ENCODE measurements around the gene APOBEC3H. TPM values are rescaled to one million over a fixed set of nuclear protein-coding genes. Genes with fewer than 3 reads are reported as not detected.

APOBEC3H gene
- total RNA-seq, 1 donor from 2014 or later, result not detected

DNA sequence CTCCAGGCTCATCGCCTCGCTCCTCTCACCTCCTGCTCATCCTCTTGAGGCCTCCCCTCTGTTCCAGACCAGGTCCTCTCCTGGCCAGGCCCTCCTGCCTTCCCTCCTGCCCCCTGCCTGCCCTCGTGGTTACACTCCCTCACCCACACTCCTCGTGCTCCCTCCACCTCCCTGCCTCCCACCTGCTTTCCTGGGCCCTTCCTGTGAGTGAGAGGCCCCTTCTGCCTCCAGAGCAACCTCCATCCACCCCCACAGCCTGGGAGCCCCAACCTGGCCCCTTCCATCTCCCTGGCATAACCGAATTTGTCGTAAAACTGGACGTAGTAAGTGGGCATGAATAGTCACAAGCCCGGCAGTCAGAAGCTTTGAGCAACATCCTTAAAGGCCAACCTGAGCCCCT lies 15.4 kb upstream of the APOBEC3H start:
- peaks cover 3% of the 10 kb centered on the region for H3K4me1 Mint-ChIP-seq (ENCODE audit: low read depth)

DNA sequence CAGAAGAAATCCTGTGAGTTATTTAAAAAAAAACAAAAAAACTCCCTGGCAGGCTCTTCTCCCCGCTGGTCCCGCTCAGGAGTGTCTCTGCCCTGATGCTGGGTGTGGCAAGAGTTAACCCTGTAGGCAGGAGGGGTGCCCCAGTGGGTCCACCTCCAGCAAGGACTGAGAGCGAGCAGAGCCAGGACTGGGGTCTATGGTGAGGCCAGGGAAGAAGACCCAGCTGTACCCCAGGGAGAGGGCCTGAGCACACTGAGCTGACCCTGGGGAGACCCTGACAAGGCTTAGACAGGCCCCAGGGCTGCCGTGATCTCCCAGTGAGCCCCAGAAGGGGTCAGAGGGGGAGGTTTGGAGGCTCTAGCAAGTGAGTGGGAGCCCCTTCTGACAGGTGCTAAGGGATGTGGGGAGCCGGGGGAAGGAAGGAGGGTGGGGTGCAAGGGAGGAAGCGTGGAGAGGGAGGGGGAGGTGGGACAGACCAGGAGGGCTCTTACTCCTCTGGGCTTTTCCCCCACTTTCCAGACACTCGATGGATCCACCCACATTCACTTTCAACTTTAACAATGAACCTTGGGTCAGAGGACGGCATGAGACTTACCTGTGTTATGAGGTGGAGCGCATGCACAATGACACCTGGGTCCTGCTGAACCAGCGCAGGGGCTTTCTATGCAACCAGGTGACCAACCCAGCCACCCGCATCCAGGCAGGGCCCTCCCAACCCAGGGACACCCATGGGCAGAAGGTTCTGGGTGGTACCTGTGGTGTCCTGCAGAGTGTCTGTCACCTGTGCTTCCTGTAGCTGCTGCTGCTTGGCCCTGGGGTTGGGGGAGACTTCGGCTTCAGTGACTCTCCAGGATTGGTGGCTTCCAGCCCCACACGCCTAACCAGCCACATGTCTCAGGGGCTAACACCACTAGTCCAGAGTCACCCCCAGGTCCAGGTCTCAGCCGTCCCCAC lies 13.6 kb upstream of the APOBEC3H start:
- DNase-seq (ENCODE audit: low spot score), result no peak
- Mint-ChIP-seq H3K36me3 (ENCODE audit: low read depth) (no peaks in the 10 kb centered on the region), H3K4me1 (ENCODE audit: low read depth) (no peaks in the 10 kb centered on the region), H3K27me3 (ENCODE audit: low read depth) (peaks cover 4% of the 10 kb centered on the region), H3K9me3 (ENCODE audit: low read depth) (no peaks in the 10 kb centered on the region), H3K4me3 (ENCODE audit: unreplicated experiment) (no peak overlapping the region), H3K27ac (ENCODE audit: unreplicated experiment) (no peak overlapping the region)
- TF ChIP-seq, protein P1, sequence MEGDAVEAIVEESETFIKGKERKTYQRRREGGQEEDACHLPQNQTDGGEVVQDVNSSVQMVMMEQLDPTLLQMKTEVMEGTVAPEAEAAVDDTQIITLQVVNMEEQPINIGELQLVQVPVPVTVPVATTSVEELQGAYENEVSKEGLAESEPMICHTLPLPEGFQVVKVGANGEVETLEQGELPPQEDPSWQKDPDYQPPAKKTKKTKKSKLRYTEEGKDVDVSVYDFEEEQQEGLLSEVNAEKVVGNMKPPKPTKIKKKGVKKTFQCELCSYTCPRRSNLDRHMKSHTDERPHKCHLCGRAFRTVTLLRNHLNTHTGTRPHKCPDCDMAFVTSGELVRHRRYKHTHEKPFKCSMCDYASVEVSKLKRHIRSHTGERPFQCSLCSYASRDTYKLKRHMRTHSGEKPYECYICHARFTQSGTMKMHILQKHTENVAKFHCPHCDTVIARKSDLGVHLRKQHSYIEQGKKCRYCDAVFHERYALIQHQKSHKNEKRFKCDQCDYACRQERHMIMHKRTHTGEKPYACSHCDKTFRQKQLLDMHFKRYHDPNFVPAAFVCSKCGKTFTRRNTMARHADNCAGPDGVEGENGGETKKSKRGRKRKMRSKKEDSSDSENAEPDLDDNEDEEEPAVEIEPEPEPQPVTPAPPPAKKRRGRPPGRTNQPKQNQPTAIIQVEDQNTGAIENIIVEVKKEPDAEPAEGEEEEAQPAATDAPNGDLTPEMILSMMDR (IDR thresholded peaks at IDR 0.05), result no peak

More for the DNA sequence above, 15.4 kb upstream of the APOBEC3H start:
- Mint-ChIP-seq H3K9me3 (ENCODE audit: low read depth) (no peaks in the 10 kb centered on the region), H3K36me3 (ENCODE audit: low read depth) (no peaks in the 10 kb centered on the region), H3K27ac (ENCODE audit: unreplicated experiment) (no peak overlapping the region), H3K4me3 (ENCODE audit: unreplicated experiment) (no peak overlapping the region), H3K27me3 (ENCODE audit: low read depth) (peaks cover 4% of the 10 kb centered on the region)
- TF ChIP-seq, protein P1 (IDR thresholded peaks at IDR 0.05), result no peak
- no peak for DNase-seq (ENCODE audit: low spot score)

DNA sequence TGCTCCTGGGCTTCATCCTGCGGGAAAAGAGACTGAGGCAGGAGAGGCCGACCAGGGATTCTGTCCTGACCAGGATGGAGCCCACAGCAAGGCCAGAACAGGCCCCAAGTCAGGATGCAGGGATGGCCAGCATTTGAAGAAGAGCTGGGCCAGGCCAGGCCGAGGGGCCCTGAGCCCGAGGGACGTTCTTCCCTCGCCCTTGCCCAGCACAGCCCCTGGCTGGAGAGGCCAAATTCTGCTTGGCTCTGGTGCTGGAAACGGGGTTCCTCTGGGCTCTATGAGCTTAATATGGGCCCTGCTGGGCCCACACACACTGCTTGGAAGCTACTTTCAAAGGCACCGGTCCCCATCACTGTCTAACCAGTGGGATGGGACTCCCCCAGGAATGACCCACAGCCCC lies 12.4 kb upstream of the APOBEC3H start:
- H3K27ac Mint-ChIP-seq (ENCODE audit: unreplicated experiment), result no peak overlapping the region
- H3K4me3 Mint-ChIP-seq (ENCODE audit: unreplicated experiment), result no peak overlapping the region
- H3K27me3 Mint-ChIP-seq (ENCODE audit: low read depth), result peaks cover 4% of the 10 kb centered on the region
- no peaks in the 10 kb centered on the region for H3K4me1 Mint-ChIP-seq (ENCODE audit: low read depth)
- TF ChIP-seq, protein P1 (IDR thresholded peaks at IDR 0.05), result no peak
- no peaks in the 10 kb centered on the region for H3K36me3 Mint-ChIP-seq (ENCODE audit: low read depth)
- DNase-seq (ENCODE audit: low spot score), result no peak
- H3K9me3 Mint-ChIP-seq (ENCODE audit: low read depth), result no peaks in the 10 kb centered on the region

DNA sequence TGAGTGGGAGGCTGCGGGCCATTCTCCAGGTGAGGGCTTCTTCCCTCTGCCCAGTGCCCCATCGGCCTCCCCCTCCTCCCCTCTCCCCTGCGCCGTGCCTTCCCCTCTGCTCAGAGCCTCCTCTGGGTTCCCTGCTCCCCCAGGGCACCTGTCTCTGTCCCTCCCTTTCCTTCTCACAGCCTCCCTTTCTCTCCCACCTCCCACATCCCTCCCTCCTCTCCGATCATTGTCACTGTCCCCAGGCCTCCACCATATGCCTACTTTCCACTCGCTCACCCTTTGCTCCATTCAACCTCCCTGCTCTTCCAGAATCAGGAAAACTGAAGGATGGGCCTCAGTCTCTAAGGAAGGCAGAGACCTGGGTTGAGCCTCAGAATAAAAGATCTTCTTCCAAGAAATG lies 9.9 kb upstream of the APOBEC3H start:
- Mint-ChIP-seq H3K27ac (ENCODE audit: unreplicated experiment) (no peak overlapping the region), H3K4me3 (ENCODE audit: unreplicated experiment) (no peak overlapping the region), H3K9me3 (ENCODE audit: low read depth) (no peaks in the 10 kb centered on the region), H3K4me1 (ENCODE audit: low read depth) (no peaks in the 10 kb centered on the region), H3K36me3 (ENCODE audit: low read depth) (no peaks in the 10 kb centered on the region), H3K27me3 (ENCODE audit: low read depth) (peaks cover 12% of the 10 kb centered on the region)
- TF ChIP-seq, protein P1 (IDR thresholded peaks at IDR 0.05), result no peak
- DNase-seq (ENCODE audit: low spot score), result no peak

- Mint-ChIP-seq H3K27ac (ENCODE audit: unreplicated experiment) (no peak overlapping the region), H3K36me3 (ENCODE audit: low read depth) (no peaks in the 10 kb centered on the region), H3K27me3 (ENCODE audit: low read depth) (peaks cover 18% of the 10 kb centered on the region), H3K9me3 (ENCODE audit: low read depth) (no peaks in the 10 kb centered on the region), H3K4me1 (ENCODE audit: low read depth) (no peaks in the 10 kb centered on the region), H3K4me3 (ENCODE audit: unreplicated experiment) (no peak overlapping the region)
- TF ChIP-seq, protein P1 (IDR thresholded peaks at IDR 0.05), result no peak
- DNase-seq (ENCODE audit: low spot score), result no peak
Measured at GRCh38 chr22:39087881-39088684, 9.0 kb upstream of the APOBEC3H start.
